ENCODE measurements around the gene PID1. TPM values are rescaled to one million over a fixed set of nuclear protein-coding genes. Genes with fewer than 3 reads are reported as not detected.

Gene PID1
- total RNA-seq, 1 experiment from 2014 or later, result 0.15 TPM

- TF ChIP-seq TCF7L2 (IDR thresholded peaks at IDR 0.05; ENCODE audit: borderline replicate concordance, extremely low read depth, insufficient read depth, insufficient read length), result no peak
- TF ChIP-seq MAX (IDR thresholded peaks at IDR 0.05), result no peak
- no peak for TF ChIP-seq CTCF (IDR thresholded peaks at IDR 0.05 in 2 of 3, conservative IDR thresholded peaks at IDR 0.05 in 1 of 3; ENCODE audit: borderline replicate concordance in 1 of 3, insufficient read depth in 1 of 3, low read depth in 2 of 3, low read length in 2 of 3)
- no peak for TF ChIP-seq FOSL1 (IDR thresholded peaks at IDR 0.05; ENCODE audit: low read depth)
- TF ChIP-seq CBX3 (IDR thresholded peaks at IDR 0.05; ENCODE audit: low read depth), result no peak
Measured at GRCh38 chr2:229160984-229161383, 110.1 kb downstream of the PID1 start (continued).

- DNase-seq (ENCODE audit: low read depth, low spot score) (no peak), ATAC-seq (no peak)
- Histone ChIP-seq H3K9me3 (ENCODE audit: control insufficient read depth in 1 of 2, insufficient read depth in 1 of 2, low read depth in 1 of 2, low read length in 2 of 2) (no peaks in the 10 kb centered on the region), H4K20me1 (ENCODE audit: insufficient read depth) (no peaks in the 10 kb centered on the region), H3K4me1 (ENCODE audit: control insufficient read depth in 1 of 2, insufficient read depth in 2 of 2, low read length in 2 of 2) (no peaks in the 10 kb centered on the region), H3K27me3 (ENCODE audit: insufficient read depth, low read length) (no peaks in the 10 kb centered on the region), H3K27ac (ENCODE audit: low read depth, low read length) (no peak overlapping the region), H2AFZ (ENCODE audit: low read depth, low read length, poor library complexity, severe bottlenecking) (no peak overlapping the region), H3K9ac (ENCODE audit: low read length) (no peak overlapping the region), H3K79me2 (ENCODE audit: insufficient read depth, low read length) (no peaks in the 10 kb centered on the region), H3K36me3 (ENCODE audit: control insufficient read depth in 1 of 2, insufficient read depth in 2 of 2, low read length in 2 of 2) (no peaks in the 10 kb centered on the region), H3K9me2 (ENCODE audit: insufficient read depth) (no peaks in the 10 kb centered on the region), H3K4me2 (ENCODE audit: low read length) (no peak overlapping the region), H3K4me3 (replicated peaks in 1 of 2; ENCODE audit: low read depth in 1 of 2, low read length in 2 of 2) (no peak overlapping the region)
- intact Hi-C loops (cut with micrococcal nuclease), result no loop called here
- ChIA-PET CTCF (no interaction called here), RAD21 (ENCODE audit: low non-redundant PET in 1 of 2, low total read pairs in 2 of 2, uncharacterized antibody in 2 of 2, unreplicated experiment in 2 of 2) (no interaction called here), POLR2A (no interaction called here)
- BruUV-seq (replicated peaks), result no TSS peak
- TF ChIP-seq SP1 (IDR thresholded peaks at IDR 0.05; ENCODE audit: low read depth), result no peak
Measured at GRCh38 chr2:229160180-229160579, 110.9 kb downstream of the PID1 start.

- TF ChIP-seq ZNF274 (IDR thresholded peaks at IDR 0.05; ENCODE audit: low read depth, low read length), result no peak
- no peak for TF ChIP-seq ZBTB33 (IDR thresholded peaks at IDR 0.05; ENCODE audit: extremely low read depth, insufficient replicate concordance, low read length)
- TF ChIP-seq CEBPB (IDR thresholded peaks at IDR 0.05; ENCODE audit: low read depth), result no peak
- no peak for TF ChIP-seq SRF (IDR thresholded peaks at IDR 0.05; ENCODE audit: low read depth)
- TF ChIP-seq SP1 (IDR thresholded peaks at IDR 0.05; ENCODE audit: low read depth), result no peak
- no peak for TF ChIP-seq ZFX (IDR thresholded peaks at IDR 0.05)
- no peak for TF ChIP-seq POLR2AphosphoS5 (IDR thresholded peaks at IDR 0.05; ENCODE audit: low read depth, low read length)
- TF ChIP-seq ATF3 (IDR thresholded peaks at IDR 0.05), result no peak
- no peak for TF ChIP-seq CBX3 (IDR thresholded peaks at IDR 0.05; ENCODE audit: low read depth)
- TF ChIP-seq TCF7L2 (IDR thresholded peaks at IDR 0.05; ENCODE audit: borderline replicate concordance, extremely low read depth, insufficient read depth, insufficient read length), result no peak
- Histone ChIP-seq H3K27ac (ENCODE audit: low read depth, low read length) (no peak overlapping the region), H3K27me3 (ENCODE audit: insufficient read depth, low read length) (no peaks in the 10 kb centered on the region), H3K9me3 (ENCODE audit: control insufficient read depth in 1 of 2, insufficient read depth in 1 of 2, low read depth in 1 of 2, low read length in 2 of 2) (no peaks in the 10 kb centered on the region), H2AFZ (ENCODE audit: low read depth, low read length, poor library complexity, severe bottlenecking) (no peak overlapping the region), H3K9me2 (ENCODE audit: insufficient read depth) (no peaks in the 10 kb centered on the region), H4K20me1 (ENCODE audit: insufficient read depth) (no peaks in the 10 kb centered on the region), H3K4me2 (ENCODE audit: low read length) (no peak overlapping the region), H3K4me3 (replicated peaks in 1 of 2; ENCODE audit: low read depth in 1 of 2, low read length in 2 of 2) (no peak overlapping the region), H3K36me3 (ENCODE audit: control insufficient read depth in 1 of 2, insufficient read depth in 2 of 2, low read length in 2 of 2) (no peaks in the 10 kb centered on the region), H3K4me1 (ENCODE audit: control insufficient read depth in 1 of 2, insufficient read depth in 2 of 2, low read length in 2 of 2) (no peaks in the 10 kb centered on the region), H3K79me2 (ENCODE audit: insufficient read depth, low read length) (no peaks in the 10 kb centered on the region), H3K9ac (ENCODE audit: low read length) (no peak overlapping the region)
- intact Hi-C loops (cut with micrococcal nuclease), result no loop called here
- no TSS peak for BruUV-seq (replicated peaks)
- CTCF ChIA-PET, result no interaction called here
- POLR2A ChIA-PET, result no interaction called here
- ATAC-seq (no peak), DNase-seq (ENCODE audit: low read depth, low spot score) (no peak)
- RAD21 ChIA-PET (ENCODE audit: low non-redundant PET in 1 of 2, low total read pairs in 2 of 2, uncharacterized antibody in 2 of 2, unreplicated experiment in 2 of 2), result no interaction called here
Measured at GRCh38 chr2:229159405-229159804, 111.7 kb downstream of the PID1 start.

All from HCT116 (cell line).